AG04449 (cell line): ENCODE measurements around the gene SLC13A2.

Source experiments
- CTCF ChIA-PET: fragments of 350-600 bp; formaldehyde crosslinking; extraction: SDS; loops from one replicate; lab custom pipeline; 2021; ENCODE audit warnings: antibody characterized with exemption; lab: Yijun Ruan, JAX
- POLR2A ChIA-PET: fragments of 400-600, 350-600 bp; formaldehyde crosslinking; extraction: SDS; loops from one replicate; lab custom pipeline; 2020; ENCODE audit warnings: antibody characterized with exemption, inconsistent platforms; lab: Yijun Ruan, JAX
- DNase-seq: peaks from one replicate; pipeline ENCODE4 v3.0.0-alpha.2; 2010; ENCODE audit warnings: low read depth, low spot score
- H3K4me3 ChIP-seq: 2 replicates; pipeline ENCODE4 v1.5.1; 2011; ENCODE audit warnings: low read depth, mild to moderate bottlenecking, control low read depth, low read length
- CTCF ChIP-seq: IDR thresholded peaks from one replicate; pipeline ENCODE4 v1.5.1; 2011; ENCODE audit warnings: mild to moderate bottlenecking, moderate library complexity, low read length, control low read depth, inconsistent platforms; ENCODE audit not compliant: insufficient read depth; ENCODE audit errors: missing control alignments

The SLC13A2 gene

GRCh38 chr17:28499684-28500357 lies 26.4 kb downstream of the SLC13A2 start:
- no peak for DNase-seq
- no peak overlapping the region for H3K4me3 ChIP-seq
- ChIA-PET CTCF (interaction anchor here (1.3 to 16.3 kb wide), 3 partner anchors 37 to 111 kb away, joined by 5 to 258 read pairs (median 6); no protein-coding TSS in a partner anchor), POLR2A (no interaction called here)
- no peak for TF ChIP-seq CTCF

DNA sequence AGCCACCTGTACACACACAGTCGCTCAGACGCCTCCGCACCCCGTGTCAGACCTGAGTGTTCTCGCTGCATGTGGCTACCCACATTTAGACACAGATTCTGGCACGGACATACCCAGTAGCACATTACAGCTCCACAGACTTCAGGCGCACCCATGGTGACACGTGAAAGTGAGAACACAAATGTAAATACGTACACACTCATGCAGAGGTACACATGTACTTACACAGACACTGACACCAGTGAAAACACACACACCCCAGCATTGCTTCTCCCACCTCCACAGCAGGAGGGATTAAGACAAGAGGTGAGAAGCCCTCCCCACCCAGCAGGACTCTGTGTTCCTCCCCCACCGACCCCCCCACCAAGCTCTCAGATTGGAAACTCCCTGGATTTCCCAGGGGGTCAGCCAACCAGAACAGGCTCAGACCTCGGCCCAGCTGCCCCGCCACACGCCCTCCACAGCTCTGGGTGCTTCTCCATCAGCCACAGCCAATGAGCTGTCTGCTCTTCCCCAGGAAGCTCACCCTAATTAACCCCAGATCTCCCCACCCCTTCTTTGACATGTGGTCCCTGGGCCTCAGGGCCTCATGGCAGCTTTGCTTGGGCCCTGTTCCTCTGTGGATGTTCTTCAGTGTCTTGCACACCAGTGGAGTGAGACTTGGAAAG lies 27.4 kb downstream of the SLC13A2 start:
- POLR2A ChIA-PET, result no interaction called here

GRCh38 chr17:28501421-28502284 lies 28.2 kb downstream of the SLC13A2 start:
- POLR2A ChIA-PET, result no interaction called here
- H3K4me3 ChIP-seq, result no peak overlapping the region
- no peak for DNase-seq
- CTCF ChIA-PET, result interaction anchor here (2.4 to 16.3 kb wide), 3 partner anchors 11 to 46 kb away, joined by 11 to 258 read pairs (median 13); no protein-coding TSS in a partner anchor
- TF ChIP-seq CTCF, result no peak

More for the DNA sequence above, 27.4 kb downstream of the SLC13A2 start:
- DNase-seq, result no peak
- no peak for TF ChIP-seq CTCF
- CTCF ChIA-PET, result interaction anchor here (3.8 to 16.3 kb wide), 2 partner anchors 11 to 36 kb away, joined by 13 to 258 read pairs; no protein-coding TSS in a partner anchor
- H3K4me3 ChIP-seq, result no peak overlapping the region

DNA sequence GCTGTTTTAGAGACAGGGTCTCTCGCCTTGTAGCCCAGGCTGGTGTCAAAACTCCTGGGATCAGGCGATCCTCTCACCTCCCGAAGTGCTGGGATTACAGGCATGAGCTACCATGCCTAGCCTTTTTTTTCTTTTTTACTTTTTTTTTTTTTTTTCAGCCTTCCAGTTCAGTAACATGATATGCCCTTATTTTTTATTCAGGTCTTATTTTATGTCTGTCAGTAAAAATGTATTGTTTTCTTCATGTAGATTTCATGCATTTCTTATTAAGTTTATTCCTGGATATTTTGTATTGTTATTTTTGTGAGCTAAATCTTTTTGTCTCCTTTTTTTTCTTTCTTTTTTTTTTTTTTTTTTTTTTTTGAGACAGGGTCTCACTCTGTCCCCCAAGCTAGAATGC lies 30.0 kb downstream of the SLC13A2 start:
- no peak for DNase-seq
- no peak for TF ChIP-seq CTCF
- CTCF ChIA-PET, result interaction anchor here (1.3 to 16.3 kb wide), 8 partner anchors 9 to 48 kb away, joined by 3 to 258 read pairs (median 8); no protein-coding TSS in a partner anchor
- POLR2A ChIA-PET, result interaction anchor here (0.6 kb wide), 1 partner anchor 49 kb away, joined by 3 read pairs; the partner anchor contains the start of gene UNC119
- H3K4me3 ChIP-seq, result no peak overlapping the region

- ChIA-PET POLR2A (no interaction called here), CTCF (interaction anchor here (1.1 to 6.9 kb wide), 4 partner anchors 12 to 113 kb away, joined by 3 to 43 read pairs (median 12); no protein-coding TSS in a partner anchor)
- TF ChIP-seq CTCF, result no peak
- no peak within 1 kb of the TSS for H3K4me3 ChIP-seq
- DNase-seq, result no peak
These were observed 32.7 kb downstream of the SLC13A2 start, which contains the start of gene FOXN1 for GRCh38 chr17:28505986-28506665. Gene FOXN1 (plus strand): TSS chr17:28506348. CDS start chr17:28523970, 17,622 bp downstream.
